ENCODE results near the gene DEGS2.
A peak's percentile ranks its signal among the peaks of the same experiment; 100 is the strongest.
"Not testable (repeated sequence)": the region's sequence is repeated elsewhere in the genome, so short reads cannot be mapped to it uniquely, and the experiment has no call there.

Gene DEGS2

DNA sequence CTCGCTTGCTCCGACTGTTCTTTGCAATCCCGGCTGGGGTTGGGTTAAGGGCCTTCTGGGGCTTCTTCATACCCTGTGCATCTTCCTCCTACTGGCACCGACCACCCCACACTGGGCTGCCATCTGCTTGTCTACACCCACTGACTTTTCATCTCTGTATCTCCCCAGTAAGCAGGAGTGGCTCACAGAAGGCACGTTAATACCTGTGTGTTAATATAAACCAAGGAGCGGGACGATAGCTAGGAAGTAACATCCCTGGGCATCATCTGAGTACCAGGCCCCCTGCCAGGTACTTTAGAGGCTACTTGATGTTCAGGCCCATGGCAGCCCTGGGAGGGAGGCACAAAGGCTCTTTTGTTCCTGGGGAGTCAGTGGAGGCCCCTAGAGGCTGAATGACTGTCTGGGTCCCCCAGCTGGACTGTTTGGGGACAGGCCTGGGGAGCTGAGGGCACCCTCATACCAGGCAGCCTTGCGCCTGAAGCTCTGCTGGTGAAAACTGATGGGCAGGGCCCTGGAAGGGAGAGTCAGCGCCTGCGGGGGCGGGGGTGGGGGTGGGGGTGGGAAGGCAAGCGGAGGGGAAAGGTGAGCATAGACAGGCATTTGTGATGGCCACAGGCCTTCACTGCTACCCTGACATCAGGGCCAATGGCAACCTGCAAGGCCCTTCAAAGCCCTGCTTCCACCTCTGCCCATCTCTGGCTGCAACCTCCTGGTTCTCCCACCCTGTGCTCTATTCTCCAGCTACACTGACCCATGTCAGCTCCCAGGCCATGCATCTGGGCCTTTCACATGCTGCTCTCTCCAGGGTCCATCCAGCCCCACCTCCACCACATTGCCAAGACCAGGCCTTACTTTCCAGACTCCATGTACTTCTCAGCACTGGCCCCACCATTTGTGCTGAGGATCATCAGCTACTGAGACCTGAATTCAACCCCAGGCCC, 34.2 kb upstream of the DEGS2 start:
- Histone ChIP-seq H3K27ac (ENCODE audit: low read depth, low read length) (peak overlapping the region; percentile 34; the same call in 1 of the 2 replicates), H3K27me3 (ENCODE audit: insufficient read depth, low read length) (no peaks in the 10 kb centered on the region), H3K9ac (ENCODE audit: low read depth, low read length) (peak overlapping the region; percentile 36; the same call in 1 of the 2 replicates), H3K4me3 (ENCODE audit: low read length) (peak overlapping the region; percentile 20; the same call in 1 of the 2 replicates), H3K36me3 (ENCODE audit: insufficient read depth, low read length) (no peaks in the 10 kb centered on the region), H3K9me3 (ENCODE audit: insufficient read depth, low read depth, low read length) (no peaks in the 10 kb centered on the region), H3K4me1 (ENCODE audit: insufficient read depth, low read length) (peaks cover 4% of the 10 kb centered on the region; the same call in 1 of the 2 replicates)
- WGBS: 76% methylated on average over 12 of the region's 12 CpGs

GRCh38 chr14:100192672-100193416, 33.4 kb upstream of the DEGS2 start:
- H3K9me3 ChIP-seq (ENCODE audit: insufficient read depth, low read depth, low read length): no peaks in the 10 kb centered on the region
- 3% methylated on average over 62 of the region's 62 CpGs for WGBS
- peaks cover 4% of the 10 kb centered on the region; the same call in 1 of the 2 replicates for H3K4me1 ChIP-seq (ENCODE audit: insufficient read depth, low read length)
- peak overlapping the region; percentile 57 for H3K9ac ChIP-seq (ENCODE audit: low read depth, low read length)
- no peaks in the 10 kb centered on the region for H3K36me3 ChIP-seq (ENCODE audit: insufficient read depth, low read length)
- peak overlapping the region; percentile 35 for H3K4me3 ChIP-seq (ENCODE audit: low read length)
- no peaks in the 10 kb centered on the region for H3K27me3 ChIP-seq (ENCODE audit: insufficient read depth, low read length)
- peak overlapping the region; percentile 76; the same call in 1 of the 2 replicates for H3K27ac ChIP-seq (ENCODE audit: low read depth, low read length)

GRCh38 chr14:100192250-100192671, 32.8 kb upstream of the DEGS2 start:
- H3K4me3 ChIP-seq (ENCODE audit: low read length): peak overlapping the region; percentile 35
- H3K27me3 ChIP-seq (ENCODE audit: insufficient read depth, low read length): no peaks in the 10 kb centered on the region
- H3K27ac ChIP-seq (ENCODE audit: low read depth, low read length): peak overlapping the region; percentile 76; the same call in 1 of the 2 replicates
- no peaks in the 10 kb centered on the region for H3K36me3 ChIP-seq (ENCODE audit: insufficient read depth, low read length)
- peaks cover 4% of the 10 kb centered on the region; the same call in 1 of the 2 replicates for H3K4me1 ChIP-seq (ENCODE audit: insufficient read depth, low read length)
- peak overlapping the region; percentile 57 for H3K9ac ChIP-seq (ENCODE audit: low read depth, low read length)
- whole genome bisulfite sequencing: 89% methylated on average over 21 of the region's 21 CpGs
- no peaks in the 10 kb centered on the region for H3K9me3 ChIP-seq (ENCODE audit: insufficient read depth, low read depth, low read length)

DNA sequence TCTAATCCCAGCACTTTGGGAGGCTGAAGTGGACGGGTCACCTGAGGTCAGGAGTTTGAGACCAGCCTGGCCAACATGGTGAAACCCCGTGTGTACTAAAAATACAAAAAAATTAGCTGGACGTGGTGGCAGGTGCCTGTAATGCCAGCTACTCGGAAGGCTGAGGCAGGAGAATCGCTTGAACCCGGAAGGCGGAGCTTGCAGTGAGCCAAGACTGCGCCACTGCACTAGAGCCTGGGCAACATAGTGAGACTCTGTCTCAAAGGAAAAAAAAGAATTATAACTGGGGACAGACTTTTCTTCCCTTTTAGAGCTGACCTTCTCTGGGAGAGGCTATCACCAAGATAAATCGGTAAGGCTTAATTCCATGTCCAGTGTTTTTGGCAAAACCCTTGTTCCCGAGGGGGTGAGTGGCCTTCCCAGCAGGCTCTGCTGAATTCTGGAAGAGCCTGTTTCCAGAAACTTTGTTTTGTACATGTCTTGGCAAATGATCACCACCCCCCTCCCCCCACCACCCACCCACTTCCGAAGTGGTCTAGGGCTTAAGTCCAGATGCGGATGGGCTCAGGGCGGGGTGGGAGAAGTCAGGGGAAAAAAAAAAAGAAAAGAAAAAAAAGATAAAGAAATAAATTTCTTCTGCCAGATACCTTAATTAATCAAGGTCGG, 32.3 kb upstream of the DEGS2 start:
- H3K27me3 ChIP-seq (ENCODE audit: insufficient read depth, low read length): no peaks in the 10 kb centered on the region
- peaks cover 4% of the 10 kb centered on the region; the same call in 1 of the 2 replicates for H3K4me1 ChIP-seq (ENCODE audit: insufficient read depth, low read length)
- no peak overlapping the region for H3K27ac ChIP-seq (ENCODE audit: low read depth, low read length)
- H3K36me3 ChIP-seq (ENCODE audit: insufficient read depth, low read length): no peaks in the 10 kb centered on the region
- no peaks in the 10 kb centered on the region for H3K9me3 ChIP-seq (ENCODE audit: insufficient read depth, low read depth, low read length)
- no peak overlapping the region for H3K9ac ChIP-seq (ENCODE audit: low read depth, low read length)
- no peak overlapping the region for H3K4me3 ChIP-seq (ENCODE audit: low read length)
- 93% methylated on average over 11 of the region's 14 CpGs for WGBS

DNA sequence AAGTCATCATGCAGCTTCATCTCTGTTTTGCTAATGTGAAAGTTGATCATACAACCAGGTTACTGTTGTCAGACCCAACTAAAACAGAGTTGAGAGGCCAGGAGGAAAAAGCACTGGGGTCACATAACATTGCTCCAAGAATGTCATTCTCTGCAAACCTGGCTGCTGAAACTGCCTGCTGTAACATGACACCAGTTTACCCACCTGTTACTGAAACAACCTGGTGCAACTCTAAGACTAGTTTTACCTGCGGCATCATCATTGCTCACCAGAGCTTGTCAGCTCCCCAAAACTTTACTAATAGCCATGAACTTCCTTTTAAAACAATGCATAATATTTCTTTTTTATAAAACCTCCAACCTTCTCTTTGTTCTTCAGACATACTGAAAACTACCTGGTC, 30.7 kb upstream of the DEGS2 start:
- no peak overlapping the region for H3K4me3 ChIP-seq (ENCODE audit: low read length)
- no peaks in the 10 kb centered on the region for H3K27me3 ChIP-seq (ENCODE audit: insufficient read depth, low read length)
- H3K36me3 ChIP-seq (ENCODE audit: insufficient read depth, low read length): no peaks in the 10 kb centered on the region
- H3K9me3 ChIP-seq (ENCODE audit: insufficient read depth, low read depth, low read length): no peaks in the 10 kb centered on the region
- no peak overlapping the region for H3K9ac ChIP-seq (ENCODE audit: low read depth, low read length)
- 90% methylated on average over 1 of the region's 1 CpG for WGBS
- H3K4me1 ChIP-seq (ENCODE audit: insufficient read depth, low read length): peaks cover 4% of the 10 kb centered on the region; the same call in 1 of the 2 replicates
- no peak overlapping the region for H3K27ac ChIP-seq (ENCODE audit: low read depth, low read length)

DNA sequence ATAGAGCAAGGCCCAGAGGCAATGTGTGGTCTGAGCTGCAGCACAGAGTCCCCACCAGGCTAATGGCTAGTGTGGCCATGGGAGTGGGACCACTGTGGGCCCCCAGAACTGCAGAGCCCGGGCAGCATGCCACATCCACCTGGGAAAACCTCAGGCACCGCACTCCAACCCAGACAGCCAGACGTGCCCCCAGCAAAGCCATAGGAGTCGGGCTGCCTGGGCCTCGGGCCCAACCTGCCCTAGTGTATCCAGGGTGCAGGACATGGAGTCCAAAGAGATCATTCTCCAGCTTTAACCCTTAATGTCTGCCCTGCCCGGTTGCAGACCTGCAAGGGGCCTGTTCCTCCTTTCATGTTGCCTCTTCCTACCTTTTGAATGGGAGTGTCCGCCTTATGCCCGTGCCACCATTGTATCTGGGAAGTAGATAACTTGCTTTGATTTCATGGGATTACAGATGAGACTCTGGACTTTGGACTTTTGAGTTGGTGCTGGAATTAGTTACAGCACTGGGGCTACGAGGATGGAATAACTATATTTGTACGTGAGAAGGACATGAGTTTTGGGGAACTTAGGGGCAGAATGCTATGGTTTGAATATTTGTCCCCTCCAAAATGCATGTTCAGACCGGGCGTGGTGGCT, 29.1 kb upstream of the DEGS2 start:
- H3K9me3 ChIP-seq (ENCODE audit: insufficient read depth, low read depth, low read length): no peaks in the 10 kb centered on the region
- H3K36me3 ChIP-seq (ENCODE audit: insufficient read depth, low read length): no peaks in the 10 kb centered on the region
- 91% methylated on average over 12 of the region's 12 CpGs for WGBS
- peaks cover 4% of the 10 kb centered on the region; the same call in 1 of the 2 replicates for H3K4me1 ChIP-seq (ENCODE audit: insufficient read depth, low read length)
- no peaks in the 10 kb centered on the region for H3K27me3 ChIP-seq (ENCODE audit: insufficient read depth, low read length)
- H3K27ac ChIP-seq (ENCODE audit: low read depth, low read length): no peak overlapping the region
- H3K9ac ChIP-seq (ENCODE audit: low read depth, low read length): no peak overlapping the region
- no peak overlapping the region for H3K4me3 ChIP-seq (ENCODE audit: low read length)

DNA sequence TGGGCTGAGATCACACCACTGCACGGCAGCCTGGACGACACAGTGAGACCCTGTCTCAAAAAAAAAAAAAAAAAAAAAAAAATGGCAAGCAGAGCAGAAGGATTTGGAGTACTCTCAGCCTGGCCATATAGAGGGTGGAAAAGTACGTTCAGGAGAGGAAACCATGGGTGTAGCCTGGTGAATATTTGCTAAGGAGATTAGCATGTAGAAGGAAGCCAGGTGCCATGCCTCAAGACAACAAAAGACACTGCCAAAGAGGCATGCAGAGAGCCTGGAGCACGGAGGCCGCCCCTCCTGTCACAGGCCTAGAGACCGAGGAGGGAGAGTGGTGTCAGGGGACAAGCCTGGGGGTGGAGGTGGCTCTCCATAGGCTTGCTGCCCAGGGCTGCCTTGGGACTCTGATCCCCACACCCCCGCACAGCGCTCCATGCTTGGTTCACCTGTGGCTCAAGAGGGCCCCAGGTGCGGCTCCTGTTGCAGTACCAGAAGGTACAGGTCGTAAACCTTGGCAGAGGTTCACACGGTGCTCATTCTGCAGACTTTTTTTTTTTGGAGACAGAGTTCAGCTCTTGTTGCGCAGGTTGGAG, 27.9 kb upstream of the DEGS2 start:
- H3K27me3 ChIP-seq (ENCODE audit: insufficient read depth, low read length): no peaks in the 10 kb centered on the region
- no peaks in the 10 kb centered on the region for H3K9me3 ChIP-seq (ENCODE audit: insufficient read depth, low read depth, low read length)
- H3K27ac ChIP-seq (ENCODE audit: low read depth, low read length): no peak overlapping the region
- H3K9ac ChIP-seq (ENCODE audit: low read depth, low read length): no peak overlapping the region
- H3K4me1 ChIP-seq (ENCODE audit: insufficient read depth, low read length): no peaks in the 10 kb centered on the region
- H3K36me3 ChIP-seq (ENCODE audit: insufficient read depth, low read length): no peaks in the 10 kb centered on the region
- 87% methylated on average over 12 of the region's 12 CpGs for WGBS
- no peak overlapping the region for H3K4me3 ChIP-seq (ENCODE audit: low read length)

DNA sequence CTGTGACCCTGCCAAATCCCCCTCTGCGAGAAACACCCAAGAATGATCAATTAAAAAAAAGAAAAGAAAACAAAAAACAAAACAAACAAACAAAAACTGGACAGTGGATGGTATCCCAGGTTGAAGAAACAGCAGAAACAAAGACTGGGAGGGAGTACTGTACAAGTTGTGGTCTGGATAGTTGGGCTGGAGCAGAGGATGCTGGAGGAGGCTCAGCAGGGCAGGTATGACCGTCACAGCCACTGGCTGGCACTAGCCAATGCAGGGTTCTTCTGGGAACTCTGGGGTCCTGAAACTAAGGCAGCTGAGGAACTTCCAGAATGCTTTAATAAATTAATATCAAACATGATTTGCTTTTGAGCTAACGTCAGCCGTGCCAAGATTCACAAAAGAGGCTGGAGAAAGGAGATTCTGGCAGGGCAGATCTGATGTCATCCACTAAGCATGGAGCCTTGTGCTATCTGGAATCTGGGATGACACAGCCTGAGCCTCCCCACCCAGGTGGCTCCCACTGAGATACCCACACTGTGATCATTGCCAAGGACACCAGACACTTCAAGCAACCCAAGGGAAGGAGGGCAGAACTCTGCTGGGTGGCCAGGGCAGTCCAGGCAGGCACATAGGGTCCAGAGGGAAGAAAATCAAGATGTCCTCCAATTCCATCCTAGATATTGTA, 22.6 kb upstream of the DEGS2 start:
- 98% methylated on average over 2 of the region's 4 CpGs for WGBS
- not testable (repeated sequence) for H3K27me3 ChIP-seq (ENCODE audit: insufficient read depth, low read length); H3K4me1 ChIP-seq (ENCODE audit: insufficient read depth, low read length); H3K9me3 ChIP-seq (ENCODE audit: insufficient read depth, low read depth, low read length); H3K9ac ChIP-seq (ENCODE audit: low read depth, low read length); H3K36me3 ChIP-seq (ENCODE audit: insufficient read depth, low read length); H3K4me3 ChIP-seq (ENCODE audit: low read length); H3K27ac ChIP-seq (ENCODE audit: low read depth, low read length)

DNA sequence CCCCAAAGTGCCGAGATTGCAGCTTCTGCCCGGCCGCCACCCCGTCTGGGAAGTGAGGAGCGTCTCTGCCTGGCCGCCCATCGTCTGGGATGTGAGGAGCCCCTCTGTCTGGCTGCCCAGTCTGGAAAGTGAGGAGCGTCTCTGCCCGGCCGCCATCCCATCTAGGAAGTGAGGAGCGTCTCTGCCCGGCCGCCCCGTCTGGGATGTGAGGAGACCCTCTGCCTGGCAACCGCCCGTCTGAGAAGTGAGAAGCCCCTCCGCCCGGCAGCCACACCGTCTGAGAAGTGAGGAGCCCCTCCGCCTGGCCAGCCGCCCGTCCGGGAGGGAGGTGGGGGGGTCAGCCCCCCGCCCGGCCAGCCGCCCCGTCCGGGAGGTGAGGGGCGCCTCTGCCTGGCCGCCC, 21.2 kb upstream of the DEGS2 start:
- H3K4me3 ChIP-seq (ENCODE audit: low read length); H3K9me3 ChIP-seq (ENCODE audit: insufficient read depth, low read depth, low read length); H3K4me1 ChIP-seq (ENCODE audit: insufficient read depth, low read length); H3K36me3 ChIP-seq (ENCODE audit: insufficient read depth, low read length); H3K27ac ChIP-seq (ENCODE audit: low read depth, low read length); H3K9ac ChIP-seq (ENCODE audit: low read depth, low read length); H3K27me3 ChIP-seq (ENCODE audit: insufficient read depth, low read length): not testable (repeated sequence)
- WGBS: 94% methylated on average over 19 of the region's 30 CpGs

GRCh38 chr14:100178691-100179090, 19.2 kb upstream of the DEGS2 start:
- H3K9ac ChIP-seq (ENCODE audit: low read depth, low read length): no peak overlapping the region
- H3K27me3 ChIP-seq (ENCODE audit: insufficient read depth, low read length): no peaks in the 10 kb centered on the region
- H3K36me3 ChIP-seq (ENCODE audit: insufficient read depth, low read length): no peaks in the 10 kb centered on the region
- no peaks in the 10 kb centered on the region for H3K4me1 ChIP-seq (ENCODE audit: insufficient read depth, low read length)
- H3K27ac ChIP-seq (ENCODE audit: low read depth, low read length): no peak overlapping the region
- H3K9me3 ChIP-seq (ENCODE audit: insufficient read depth, low read depth, low read length): no peaks in the 10 kb centered on the region
- no peak overlapping the region for H3K4me3 ChIP-seq (ENCODE audit: low read length)
- WGBS: 95% methylated on average over 7 of the region's 7 CpGs
